Measurements from ENCODE around the gene ARVCF. TPM values are rescaled to one million over a fixed set of nuclear protein-coding genes. Genes with fewer than 3 reads are reported as not detected.

Gene ARVCF
- total RNA-seq, 1 experiment from 2014 or later: 12.0 TPM

DNA sequence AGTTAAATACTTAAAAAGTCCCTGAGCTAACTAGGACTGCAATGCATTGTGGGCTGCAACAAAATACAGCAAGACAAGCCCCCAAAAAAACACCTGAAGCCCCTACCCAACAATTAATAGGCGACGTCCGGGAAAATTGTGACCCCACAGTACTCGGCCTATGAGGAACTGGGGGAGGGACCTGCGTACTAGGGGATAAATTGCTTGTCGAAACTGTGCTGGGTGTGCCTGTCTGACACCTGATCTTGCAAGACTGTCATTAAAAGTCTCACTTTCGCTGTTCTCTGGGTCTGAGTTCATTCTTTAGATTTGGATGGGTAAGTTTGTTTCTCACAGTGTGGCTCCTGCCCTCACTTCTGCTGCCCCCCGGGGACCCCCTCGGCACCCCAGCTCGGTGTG lies 19.5 kb upstream of the ARVCF start:
- ChIA-PET CTCF (no interaction called here), POLR2A (no interaction called here)
- H3K9me3 Mint-ChIP-seq (ENCODE audit: unreplicated experiment): no peaks in the 10 kb centered on the region

DNA sequence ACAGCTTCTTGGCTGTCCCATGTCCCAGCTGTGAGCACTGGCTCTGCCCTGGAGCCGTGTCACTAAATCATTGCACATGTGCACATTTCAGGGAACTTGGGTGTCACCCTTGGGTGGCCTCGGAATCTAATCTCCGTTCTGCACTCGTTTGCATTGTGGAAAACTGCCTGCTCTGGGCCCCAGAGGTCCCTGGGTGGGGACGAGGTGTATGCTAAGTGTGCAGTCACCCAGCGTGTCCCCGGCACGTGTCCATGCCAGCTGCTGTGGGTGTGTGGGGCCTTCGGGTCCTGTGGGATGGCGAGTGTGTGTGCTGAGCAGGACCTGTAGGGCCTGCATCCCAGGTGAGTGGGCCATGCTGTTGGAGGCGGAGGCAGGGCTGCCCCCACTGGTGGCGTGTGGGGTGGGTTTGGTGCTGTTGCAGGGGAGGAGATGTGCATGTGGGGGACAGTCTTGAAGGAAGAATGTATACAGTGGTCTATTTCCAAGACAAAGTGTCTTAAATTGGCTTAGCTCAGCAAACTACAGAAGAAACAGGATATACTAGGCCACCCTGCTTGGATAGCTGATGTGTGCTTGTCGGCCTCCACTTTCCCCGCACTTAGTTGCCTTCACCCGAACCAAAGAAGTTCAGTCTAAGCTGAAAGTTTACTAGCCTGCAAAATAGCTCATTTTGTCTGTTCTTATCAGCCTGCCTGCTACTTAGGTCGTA lies 18.9 kb upstream of the ARVCF start:
- no peak overlapping the region for H3K4me3 Mint-ChIP-seq (ENCODE audit: unreplicated experiment)
- no TSS peak for BruUV-seq (replicated peaks)
- no peaks in the 10 kb centered on the region for H3K27me3 Mint-ChIP-seq (ENCODE audit: insufficient read depth, unreplicated experiment)
- H3K36me3 ChIP-seq (ENCODE audit: control insufficient read depth, insufficient read depth, low read length): no peaks in the 10 kb centered on the region
- H3K9me3 ChIP-seq: no peaks in the 10 kb centered on the region
- no peaks in the 10 kb centered on the region for H3K4me1 ChIP-seq
- no peak for DNase-seq
- POLR2A ChIA-PET: no interaction called here
- CTCF ChIA-PET: no interaction called here
- H3K27me3 ChIP-seq (replicated peaks; ENCODE audit: control insufficient read depth, insufficient read depth, low read length): no peaks in the 10 kb centered on the region
- no peaks in the 10 kb centered on the region for H3K4me1 Mint-ChIP-seq (ENCODE audit: low read depth, unreplicated experiment)
- intact Hi-C loops (cut with micrococcal nuclease; ENCODE audit: unreplicated experiment): no loop called here
- TF ChIP-seq CTCF (IDR thresholded peaks at IDR 0.05; ENCODE audit: insufficient read depth in 1 of 2, low read depth in 1 of 2, low read length in 1 of 2, severe bottlenecking in 1 of 2, unreplicated experiment in 1 of 2): no peak
- no peaks in the 10 kb centered on the region for H3K9me3 Mint-ChIP-seq (ENCODE audit: unreplicated experiment)
- H3K4me3 ChIP-seq (ENCODE audit: low read depth, low read length): no peak overlapping the region
- H3K36me3 Mint-ChIP-seq (ENCODE audit: insufficient read depth, unreplicated experiment): no peaks in the 10 kb centered on the region
- H3K27ac Mint-ChIP-seq (ENCODE audit: unreplicated experiment): no peak overlapping the region

More for the DNA sequence above, 19.5 kb upstream of the ARVCF start:
- Histone ChIP-seq H3K27me3 (replicated peaks; ENCODE audit: control insufficient read depth, insufficient read depth, low read length) (no peaks in the 10 kb centered on the region), H3K4me3 (ENCODE audit: low read depth, low read length) (no peak overlapping the region), H3K4me1 (no peaks in the 10 kb centered on the region), H3K36me3 (ENCODE audit: control insufficient read depth, insufficient read depth, low read length) (no peaks in the 10 kb centered on the region), H3K9me3 (no peaks in the 10 kb centered on the region)
- intact Hi-C loops (cut with micrococcal nuclease; ENCODE audit: unreplicated experiment): no loop called here
- Mint-ChIP-seq H3K4me1 (ENCODE audit: low read depth, unreplicated experiment) (no peaks in the 10 kb centered on the region), H3K27ac (ENCODE audit: unreplicated experiment) (peak overlapping the region; percentile 63), H3K27me3 (ENCODE audit: insufficient read depth, unreplicated experiment) (no peaks in the 10 kb centered on the region), H3K36me3 (ENCODE audit: insufficient read depth, unreplicated experiment) (no peaks in the 10 kb centered on the region), H3K4me3 (ENCODE audit: unreplicated experiment) (no peak overlapping the region)
- no TSS peak for BruUV-seq (replicated peaks)
- DNase-seq: no peak
- no peak for TF ChIP-seq CTCF (IDR thresholded peaks at IDR 0.05; ENCODE audit: insufficient read depth in 1 of 2, low read depth in 1 of 2, low read length in 1 of 2, severe bottlenecking in 1 of 2, unreplicated experiment in 1 of 2)

DNA sequence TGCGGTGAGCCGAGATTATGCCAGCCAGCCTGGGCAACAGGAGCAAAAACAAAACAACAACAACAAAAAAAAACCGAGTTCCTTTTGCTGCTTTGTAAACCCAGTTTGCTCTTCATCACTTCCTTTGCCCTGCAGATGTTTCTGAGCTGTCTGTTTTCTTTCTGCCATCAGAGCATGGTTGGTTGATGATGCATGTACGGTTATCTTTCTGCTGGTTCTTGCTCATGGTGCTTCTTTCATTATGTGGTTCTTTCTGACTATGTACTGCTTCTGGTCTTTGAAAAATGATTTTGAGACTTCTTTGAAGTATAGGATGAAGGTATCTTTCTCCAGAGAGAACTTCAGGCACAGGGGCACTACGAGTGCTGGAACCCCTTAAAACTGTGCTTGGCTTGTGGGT lies 17.5 kb upstream of the ARVCF start:
- Mint-ChIP-seq H3K36me3 (ENCODE audit: insufficient read depth, unreplicated experiment) (peaks cover 6% of the 10 kb centered on the region), H3K27ac (ENCODE audit: unreplicated experiment) (no peak overlapping the region), H3K27me3 (ENCODE audit: insufficient read depth, unreplicated experiment) (no peaks in the 10 kb centered on the region), H3K4me1 (ENCODE audit: low read depth, unreplicated experiment) (no peaks in the 10 kb centered on the region), H3K4me3 (ENCODE audit: unreplicated experiment) (no peak overlapping the region), H3K9me3 (ENCODE audit: unreplicated experiment) (no peaks in the 10 kb centered on the region)
- TF ChIP-seq CTCF (IDR thresholded peaks at IDR 0.05; ENCODE audit: insufficient read depth in 1 of 2, low read depth in 1 of 2, low read length in 1 of 2, severe bottlenecking in 1 of 2, unreplicated experiment in 1 of 2): no peak
- no TSS peak for BruUV-seq (replicated peaks)
- DNase-seq: no peak
- ChIA-PET CTCF (no interaction called here), POLR2A (no interaction called here)
- no peak overlapping the region for H3K4me3 ChIP-seq (ENCODE audit: low read depth, low read length)
- H3K36me3 ChIP-seq (ENCODE audit: control insufficient read depth, insufficient read depth, low read length): no peaks in the 10 kb centered on the region
- intact Hi-C loops (cut with micrococcal nuclease; ENCODE audit: unreplicated experiment): no loop called here
- no peaks in the 10 kb centered on the region for H3K9me3 ChIP-seq
- H3K27me3 ChIP-seq (replicated peaks; ENCODE audit: control insufficient read depth, insufficient read depth, low read length): no peaks in the 10 kb centered on the region
- H3K4me1 ChIP-seq: no peaks in the 10 kb centered on the region

Measured in Caco-2 (cell line).